GM18909 (cell line): Measurements from ENCODE around the gene ARID2.

Experiments
- ATAC-seq: cut with Tn5 transposase; IDR thresholded peaks from one replicate; pipeline ENCODE4 v1.9.1; 2021; ENCODE audit warnings: mild to moderate bottlenecking; ENCODE audit not compliant: unreplicated experiment, poor library complexity

ARID2 gene, protein sequence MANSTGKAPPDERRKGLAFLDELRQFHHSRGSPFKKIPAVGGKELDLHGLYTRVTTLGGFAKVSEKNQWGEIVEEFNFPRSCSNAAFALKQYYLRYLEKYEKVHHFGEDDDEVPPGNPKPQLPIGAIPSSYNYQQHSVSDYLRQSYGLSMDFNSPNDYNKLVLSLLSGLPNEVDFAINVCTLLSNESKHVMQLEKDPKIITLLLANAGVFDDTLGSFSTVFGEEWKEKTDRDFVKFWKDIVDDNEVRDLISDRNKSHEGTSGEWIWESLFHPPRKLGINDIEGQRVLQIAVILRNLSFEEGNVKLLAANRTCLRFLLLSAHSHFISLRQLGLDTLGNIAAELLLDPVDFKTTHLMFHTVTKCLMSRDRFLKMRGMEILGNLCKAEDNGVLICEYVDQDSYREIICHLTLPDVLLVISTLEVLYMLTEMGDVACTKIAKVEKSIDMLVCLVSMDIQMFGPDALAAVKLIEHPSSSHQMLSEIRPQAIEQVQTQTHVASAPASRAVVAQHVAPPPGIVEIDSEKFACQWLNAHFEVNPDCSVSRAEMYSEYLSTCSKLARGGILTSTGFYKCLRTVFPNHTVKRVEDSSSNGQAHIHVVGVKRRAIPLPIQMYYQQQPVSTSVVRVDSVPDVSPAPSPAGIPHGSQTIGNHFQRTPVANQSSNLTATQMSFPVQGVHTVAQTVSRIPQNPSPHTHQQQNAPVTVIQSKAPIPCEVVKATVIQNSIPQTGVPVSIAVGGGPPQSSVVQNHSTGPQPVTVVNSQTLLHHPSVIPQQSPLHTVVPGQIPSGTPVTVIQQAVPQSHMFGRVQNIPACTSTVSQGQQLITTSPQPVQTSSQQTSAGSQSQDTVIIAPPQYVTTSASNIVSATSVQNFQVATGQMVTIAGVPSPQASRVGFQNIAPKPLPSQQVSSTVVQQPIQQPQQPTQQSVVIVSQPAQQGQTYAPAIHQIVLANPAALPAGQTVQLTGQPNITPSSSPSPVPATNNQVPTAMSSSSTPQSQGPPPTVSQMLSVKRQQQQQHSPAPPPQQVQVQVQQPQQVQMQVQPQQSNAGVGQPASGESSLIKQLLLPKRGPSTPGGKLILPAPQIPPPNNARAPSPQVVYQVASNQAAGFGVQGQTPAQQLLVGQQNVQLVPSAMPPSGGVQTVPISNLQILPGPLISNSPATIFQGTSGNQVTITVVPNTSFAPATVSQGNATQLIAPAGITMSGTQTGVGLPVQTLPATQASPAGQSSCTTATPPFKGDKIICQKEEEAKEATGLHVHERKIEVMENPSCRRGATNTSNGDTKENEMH (N-terminal part only)

DNA sequence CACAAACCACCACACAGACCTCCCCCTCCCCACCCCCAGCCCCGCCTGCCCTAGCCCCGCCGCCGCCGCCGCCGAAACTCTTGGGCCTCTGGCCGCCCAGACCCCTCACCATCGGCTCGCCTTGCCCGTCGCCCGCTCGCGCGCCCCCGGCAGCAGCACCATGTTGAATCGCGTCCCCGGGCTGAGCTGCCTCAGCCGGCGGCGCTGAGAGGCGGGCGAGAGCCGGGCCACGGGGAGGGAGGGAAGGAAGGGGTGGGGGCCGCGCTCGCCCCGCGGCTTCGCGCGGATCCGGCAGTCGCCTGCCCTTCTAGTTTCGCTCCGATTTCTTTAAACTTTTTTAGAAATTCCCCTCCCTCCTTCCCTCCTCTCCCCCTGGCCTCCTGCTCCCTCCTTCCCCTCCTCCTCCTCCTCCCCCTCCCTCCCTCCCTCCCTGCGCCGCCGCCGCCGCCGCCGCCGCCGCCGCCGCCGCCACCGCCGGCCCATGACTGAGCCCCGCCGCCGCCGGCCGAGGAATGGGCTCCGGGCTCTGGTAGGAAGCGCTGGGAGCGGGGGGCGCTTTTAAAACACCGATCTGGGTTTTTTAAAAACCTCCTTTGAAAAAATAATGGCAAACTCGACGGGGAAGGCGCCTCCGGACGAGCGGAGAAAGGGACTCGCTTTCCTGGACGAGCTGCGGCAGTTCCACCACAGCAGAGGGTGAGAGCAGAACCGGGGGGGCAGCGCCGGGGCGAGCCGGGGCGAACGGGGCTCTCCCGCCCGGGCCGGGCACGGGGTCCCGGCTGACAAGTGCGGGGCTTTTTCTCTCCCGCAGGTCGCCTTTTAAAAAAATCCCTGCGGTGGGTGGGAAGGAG, at the start of gene ARID2:
TSS of gene ARID2 (plus strand) at position 474 of the 851 bp plus-strand sequence. CDS start at position 605, 131 bp downstream.
- ATAC-seq, result peak; percentile 14

DNA sequence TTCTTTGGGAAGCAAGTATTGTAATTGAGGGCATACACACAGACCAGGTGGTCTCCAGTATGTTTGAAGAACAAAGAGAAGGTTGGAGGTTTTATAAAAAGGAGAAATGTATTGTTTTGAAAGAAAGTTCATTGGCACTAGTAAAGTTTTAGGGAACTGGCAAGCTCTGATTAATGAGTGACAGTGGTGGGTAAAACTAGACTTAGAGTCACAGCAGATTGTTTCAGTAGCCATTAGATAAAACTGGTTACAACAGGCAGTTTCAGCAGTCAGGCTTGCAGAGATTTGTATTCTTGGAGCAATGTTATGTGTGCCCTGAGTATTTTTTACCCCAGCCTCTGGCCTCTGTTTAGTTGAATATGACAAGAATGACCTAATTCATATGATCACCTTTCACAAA, 49.1 kb upstream of the ARID2 start:
- ATAC-seq, result no peak

DNA sequence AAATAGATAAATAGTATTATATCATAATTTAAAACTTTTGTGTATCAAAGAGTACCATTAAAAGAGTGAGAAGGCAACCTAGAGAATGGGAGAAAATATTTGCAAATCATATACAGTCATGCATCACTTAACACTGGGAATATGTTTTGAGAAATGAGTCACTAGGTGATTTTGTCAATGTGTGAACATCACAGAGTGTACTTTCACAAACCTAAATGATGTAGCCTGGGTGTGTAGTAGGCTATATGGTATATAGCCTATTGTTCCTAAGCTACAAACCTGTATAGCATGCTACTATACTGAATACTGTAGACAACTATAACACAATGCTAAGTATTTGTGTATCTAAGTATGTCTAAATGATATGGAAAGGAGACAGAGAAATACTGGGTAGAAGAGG, 48.0 kb upstream of the ARID2 start:
- ATAC-seq, result no peak

GRCh38 chr12:45685680-45686079, 43.8 kb upstream of the ARID2 start:
- ATAC-seq, result no peak

DNA sequence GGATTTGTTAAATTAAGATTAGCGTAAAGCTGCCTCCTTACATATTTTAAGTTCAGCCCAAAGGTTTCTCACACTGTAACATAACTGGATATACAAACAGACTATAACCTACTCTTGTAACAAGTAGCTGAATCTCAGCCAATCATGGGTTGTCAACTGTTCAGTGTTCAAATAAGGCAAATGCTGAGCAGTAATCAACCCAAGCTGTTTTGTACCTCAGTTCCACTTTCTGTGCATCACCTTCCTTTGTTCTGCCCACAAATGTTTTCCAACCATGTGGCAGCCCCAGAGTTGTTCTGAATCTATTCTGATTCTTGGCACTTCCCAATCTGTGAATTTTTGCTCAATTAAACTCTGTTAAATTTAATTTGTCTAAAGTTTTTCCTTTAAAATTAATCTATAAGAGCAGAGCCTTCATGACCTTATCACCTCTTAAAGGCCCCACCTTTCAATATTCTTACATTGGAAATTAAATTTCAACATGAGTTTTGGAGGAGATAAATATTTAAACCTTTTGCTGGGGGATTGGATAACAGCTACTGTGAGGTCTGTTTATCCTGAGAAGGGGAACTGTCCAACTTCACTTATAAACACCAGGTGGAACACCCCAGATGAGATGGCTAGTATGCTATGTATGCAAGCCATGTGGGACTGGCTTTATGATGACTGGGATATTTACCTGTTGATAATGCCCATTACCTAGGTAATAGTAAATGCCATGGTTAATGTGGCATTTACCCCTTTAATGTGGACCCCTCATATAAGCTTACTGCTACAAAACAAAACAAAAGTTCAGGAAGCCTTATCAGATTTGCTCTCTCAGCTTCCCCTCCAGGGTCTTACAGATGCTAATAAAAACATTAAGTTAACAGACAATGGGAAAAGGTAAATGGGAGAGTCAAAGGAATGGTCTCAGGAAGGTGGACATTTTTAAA, 42.2 kb upstream of the ARID2 start:
- ATAC-seq, result no peak

DNA sequence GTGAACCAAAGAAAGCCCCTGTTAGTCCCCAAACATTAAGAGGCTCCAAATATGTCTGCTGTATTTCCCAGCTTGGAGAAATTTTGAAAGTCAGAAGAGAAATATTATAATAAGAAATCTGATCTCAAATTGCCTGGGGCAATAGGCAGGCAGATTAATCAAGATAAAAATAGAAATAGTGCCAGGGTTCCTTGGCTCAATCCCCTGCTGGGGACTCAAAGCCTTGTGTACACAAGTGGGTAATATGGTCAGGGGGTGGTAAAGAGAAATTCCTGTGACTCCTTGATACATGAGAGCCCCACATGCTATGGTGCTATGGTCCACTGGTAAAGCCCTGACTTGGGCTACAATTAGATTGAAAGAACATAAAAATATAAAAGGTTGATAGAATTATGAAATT, 41.3 kb upstream of the ARID2 start:
- ATAC-seq, result no peak

DNA sequence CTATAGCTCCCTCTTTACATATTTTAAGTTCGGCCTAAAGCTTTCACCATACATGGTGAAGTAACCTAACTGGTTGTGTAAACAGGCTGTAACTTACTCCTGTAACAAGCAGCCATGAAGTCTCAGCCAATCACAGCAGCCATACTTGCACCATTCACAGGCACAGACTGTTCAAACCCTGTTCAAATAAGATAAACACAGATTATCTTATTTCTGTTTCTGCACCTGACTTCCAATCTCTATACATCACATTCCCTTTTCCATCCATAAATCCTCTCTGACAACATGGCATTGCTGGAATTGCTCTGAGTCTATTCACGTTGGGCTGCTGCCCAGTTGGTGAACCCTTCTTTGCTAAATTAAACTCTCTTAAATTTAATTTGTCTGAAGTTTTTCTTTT, 34.5 kb upstream of the ARID2 start:
- no peak for ATAC-seq

GRCh38 chr12:45695606-45696005, 33.9 kb upstream of the ARID2 start:
- no peak for ATAC-seq

DNA sequence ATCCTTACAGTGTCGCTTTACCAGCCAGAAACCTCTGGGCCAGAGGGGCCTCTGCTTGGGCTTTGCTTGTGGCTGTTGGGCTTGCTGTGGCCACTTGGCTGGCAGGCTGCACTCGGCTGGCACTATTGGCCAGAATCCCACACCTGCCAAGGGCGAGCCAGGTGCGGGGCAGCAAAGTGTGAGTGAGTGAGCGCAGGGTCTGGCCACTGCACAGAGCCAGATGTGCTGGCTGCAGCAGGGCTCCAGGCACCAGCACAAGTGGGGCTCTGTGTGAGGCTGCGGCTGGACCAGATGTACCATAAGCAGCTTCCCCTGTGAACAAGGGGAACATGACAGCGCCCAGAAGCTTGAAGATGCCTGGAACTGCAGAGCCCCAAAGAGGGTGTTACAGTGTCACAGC, 33.5 kb upstream of the ARID2 start:
- ATAC-seq, result no peak

- no peak for ATAC-seq
These were observed 32.1 kb upstream of the ARID2 start for GRCh38 chr12:45697371-45697770.

DNA sequence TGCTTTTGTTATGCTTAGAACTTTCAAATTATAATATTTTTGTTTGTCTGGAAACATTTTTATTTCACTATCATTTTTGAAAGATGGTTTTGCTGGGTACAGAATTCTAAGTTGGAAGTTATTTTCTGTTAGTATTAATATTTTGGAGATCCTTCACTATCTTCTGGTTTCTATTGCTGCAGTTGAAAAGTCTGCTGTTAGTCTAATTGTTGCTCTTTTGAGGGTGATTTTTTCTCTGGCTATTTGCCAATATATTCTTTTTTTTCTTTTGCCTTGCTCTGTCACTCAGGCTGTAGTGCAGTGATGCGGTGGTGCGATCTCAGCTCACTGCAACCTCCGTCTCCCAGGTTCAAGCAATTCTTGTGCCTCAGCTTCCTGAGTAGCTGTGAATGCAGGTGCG, 28.2 kb upstream of the ARID2 start:
- no peak for ATAC-seq

- ATAC-seq, result no peak
These were observed 25.6 kb upstream of the ARID2 start for GRCh38 chr12:45703942-45704341.

DNA sequence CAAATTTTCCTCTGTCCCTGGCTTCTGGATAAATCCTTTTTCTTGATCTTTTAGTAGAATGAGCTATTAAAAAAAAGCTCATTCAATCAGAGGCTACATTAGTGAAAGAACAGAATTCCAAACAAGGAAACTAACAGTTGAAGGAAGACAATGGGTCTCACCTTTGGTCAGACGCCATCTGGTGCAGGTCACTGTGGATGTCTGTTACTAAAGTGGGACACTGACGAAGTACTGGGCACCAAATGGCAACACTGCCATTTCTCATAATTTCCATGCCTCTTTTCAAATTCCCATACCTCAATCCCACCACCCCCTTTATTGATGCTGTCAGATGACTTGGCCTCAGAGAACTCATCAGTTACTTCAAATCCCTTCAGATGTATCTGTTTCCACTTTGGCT, 24.5 kb upstream of the ARID2 start:
- no peak for ATAC-seq

- no peak for ATAC-seq
These were observed 24.1 kb upstream of the ARID2 start for GRCh38 chr12:45705404-45705803.

GRCh38 chr12:45707241-45707857, 22.2 kb upstream of the ARID2 start:
- no peak for ATAC-seq

DNA sequence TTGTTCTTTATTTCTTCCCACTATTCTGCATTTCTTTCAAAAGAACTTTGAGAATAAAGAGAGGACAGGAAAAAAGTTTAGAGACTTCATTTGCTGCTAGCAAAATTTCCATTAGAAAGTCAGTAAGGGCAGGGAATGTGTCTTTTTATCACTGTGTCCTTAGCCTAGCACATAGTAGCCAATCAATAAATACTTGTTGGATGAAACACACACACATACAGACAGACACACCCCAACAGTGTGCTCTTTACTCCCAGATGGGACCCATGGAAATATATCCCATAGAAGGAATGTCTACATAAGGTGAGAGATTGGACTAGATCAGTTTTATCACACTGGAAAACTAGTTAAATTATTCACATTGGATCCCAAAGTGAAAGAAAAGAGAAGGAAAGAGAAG, 21.1 kb upstream of the ARID2 start:
- ATAC-seq, result no peak

- ATAC-seq, result no peak
These were observed 20.6 kb upstream of the ARID2 start for GRCh38 chr12:45708901-45709300.

DNA sequence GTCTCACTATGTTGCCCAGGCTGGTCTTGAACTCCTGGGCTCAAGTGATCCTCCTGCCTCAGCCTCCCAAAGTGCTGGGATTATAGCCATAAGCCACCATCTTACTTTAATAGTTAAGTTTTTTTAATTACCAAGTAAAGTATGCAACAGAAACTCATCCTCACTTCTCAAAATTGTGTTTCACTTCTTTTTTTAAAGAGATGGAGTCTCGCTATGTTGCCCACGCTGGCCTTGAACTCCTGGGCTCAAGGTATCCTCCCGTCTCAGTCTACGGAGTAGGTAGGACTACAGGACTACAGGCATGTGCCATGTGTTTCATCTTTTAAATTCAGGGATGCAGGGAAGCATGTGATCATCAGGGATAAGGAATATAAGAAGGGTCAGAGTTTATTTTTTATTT, 17.2 kb upstream of the ARID2 start:
- ATAC-seq, result no peak
